Muscle layer of colon (tissue), 2 donors: ENCODE results near the gene VAMP5.

Source experiments
- H3K27ac ChIP-seq: one replicate; pipeline ENCODE4 v1.7.0; 2013; ENCODE audit warnings: low read depth, mild to moderate bottlenecking, low read length, moderate library complexity
- H3K27me3 ChIP-seq, 2 donors: one replicate each; pipeline ENCODE4 v1.7.0; 2013; ENCODE audit warnings: low read length in 2 of 2, mild to moderate bottlenecking in 2 of 2; ENCODE audit not compliant: insufficient read depth in 2 of 2, control insufficient read depth in 1 of 2
- H3K36me3 ChIP-seq: one replicate; pipeline ENCODE4 v1.7.0; 2013; ENCODE audit warnings: mild to moderate bottlenecking, low read length; ENCODE audit not compliant: insufficient read depth
- H3K4me1 ChIP-seq: one replicate; pipeline ENCODE4 v1.7.0; 2013; ENCODE audit warnings: mild to moderate bottlenecking, low read length; ENCODE audit not compliant: insufficient read depth
- H3K4me3 ChIP-seq, 2 donors: one replicate each; pipeline ENCODE4 v1.7.0; 2013; ENCODE audit warnings: low read length in 2 of 2, low read depth in 1 of 2, mild to moderate bottlenecking in 1 of 2, moderate library complexity in 1 of 2
- H3K9ac ChIP-seq: one replicate; pipeline ENCODE4 v1.7.0; 2013; ENCODE audit warnings: low read length
- H3K9me3 ChIP-seq: one replicate; pipeline ENCODE4 v1.7.0; 2013; ENCODE audit warnings: mild to moderate bottlenecking, low read length
- donor health status: abdominal sarcoma.
- donor health status: Adenocarcinoma of cecum.

The VAMP5 gene

DNA sequence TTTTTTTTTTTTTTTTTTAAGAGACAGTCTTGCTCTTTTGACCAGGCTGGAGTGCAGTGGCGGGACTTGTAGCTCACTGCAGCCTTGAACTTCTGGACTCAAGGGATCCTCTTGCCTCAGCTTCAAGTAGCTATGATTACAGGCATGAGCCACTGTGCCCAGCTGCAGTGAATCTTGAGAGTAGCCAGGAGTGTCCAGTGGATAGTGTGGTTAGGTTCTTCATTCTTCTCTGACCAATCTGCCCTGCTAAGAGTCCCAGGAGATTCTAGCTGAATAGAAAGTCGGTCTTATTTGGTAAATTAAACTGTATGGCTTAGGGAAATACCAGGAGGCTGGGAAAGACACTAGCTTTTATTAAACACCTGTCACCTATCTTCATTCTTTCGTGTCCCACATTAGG is 47.1 kb downstream of the VAMP5 start:
- H3K27ac ChIP-seq: no peak overlapping the region
- no peak overlapping the region for H3K4me3 ChIP-seq
- peaks cover 69% of the 10 kb centered on the region for H3K36me3 ChIP-seq
- no peaks in the 10 kb centered on the region for H3K9me3 ChIP-seq
- H3K27me3 ChIP-seq: no peaks in the 10 kb centered on the region
- H3K9ac ChIP-seq: no peak overlapping the region
- no peaks in the 10 kb centered on the region for H3K4me1 ChIP-seq

DNA sequence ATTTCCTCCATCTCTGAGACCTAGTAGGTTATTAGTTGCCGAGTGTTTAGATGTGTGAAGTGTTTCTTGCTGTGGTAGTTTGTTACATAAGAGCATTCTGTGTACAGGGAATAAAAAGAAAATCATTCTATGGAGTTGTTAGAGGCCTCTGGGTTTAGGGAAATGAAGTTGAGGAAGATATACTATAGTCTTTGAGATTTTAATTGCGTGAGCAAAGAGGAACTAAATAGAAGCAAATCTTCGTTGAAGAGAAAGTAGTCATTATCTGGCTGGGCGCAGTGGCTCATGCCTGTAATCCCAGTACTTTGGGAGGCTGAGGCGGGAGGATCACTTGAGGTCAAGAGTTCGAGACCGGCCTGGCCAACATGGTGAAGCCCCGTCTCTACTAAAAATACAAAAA is 50.8 kb downstream of the VAMP5 start:
- Histone ChIP-seq H3K27ac (no peak overlapping the region), H3K9me3 (no peaks in the 10 kb centered on the region), H3K27me3 (no peaks in the 10 kb centered on the region), H3K9ac (no peak overlapping the region), H3K4me1 (no peaks in the 10 kb centered on the region), H3K4me3 (no peak overlapping the region), H3K36me3 (peaks cover 65% of the 10 kb centered on the region)

DNA sequence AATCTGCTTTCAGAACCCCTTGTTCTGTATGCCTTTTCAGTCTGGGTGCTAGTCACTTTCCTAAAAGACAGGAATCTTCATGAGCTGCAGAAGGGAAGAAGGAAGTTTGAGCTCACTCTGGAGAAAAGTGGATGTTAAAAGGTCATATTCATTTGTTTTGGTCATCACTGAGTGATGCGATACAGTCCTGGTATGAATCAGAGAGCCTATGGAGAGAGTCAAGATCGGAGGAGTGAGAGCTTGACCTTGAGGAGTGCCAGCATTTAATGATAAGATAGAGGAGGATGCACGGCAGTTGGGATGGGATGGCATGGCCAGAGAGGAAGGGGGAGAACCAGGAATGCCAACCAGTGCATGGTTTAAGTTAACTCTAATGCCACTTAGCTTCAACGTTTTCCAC is 51.4 kb downstream of the VAMP5 start:
- Histone ChIP-seq H3K9ac (no peak overlapping the region), H3K4me3 (no peak overlapping the region), H3K36me3 (peaks cover 61% of the 10 kb centered on the region), H3K4me1 (no peaks in the 10 kb centered on the region), H3K9me3 (no peaks in the 10 kb centered on the region), H3K27me3 (no peaks in the 10 kb centered on the region), H3K27ac (no peak overlapping the region)

DNA sequence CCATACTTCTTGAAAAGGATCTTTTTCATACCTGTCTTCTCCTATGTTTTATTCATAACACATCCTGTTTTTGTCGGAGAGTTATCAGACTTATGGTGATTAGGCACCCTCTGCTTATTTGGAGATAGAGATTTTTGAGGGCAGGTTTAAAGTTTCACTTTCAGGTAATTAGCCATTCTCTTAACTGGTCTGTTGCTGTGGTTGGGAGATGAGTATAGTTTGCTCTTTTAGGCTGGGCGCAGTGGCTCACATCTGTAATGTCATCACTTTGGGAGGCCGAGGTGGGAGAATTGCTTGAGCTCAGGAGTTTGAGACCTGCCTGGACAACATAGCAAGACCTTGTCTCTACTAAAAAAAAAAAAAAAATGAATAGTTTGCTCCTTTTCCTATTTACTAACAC is 58.5 kb downstream of the VAMP5 start:
- no peaks in the 10 kb centered on the region for H3K27me3 ChIP-seq
- no peaks in the 10 kb centered on the region for H3K9me3 ChIP-seq
- H3K9ac ChIP-seq: no peak overlapping the region
- H3K4me1 ChIP-seq: no peaks in the 10 kb centered on the region
- H3K4me3 ChIP-seq: no peak overlapping the region
- H3K36me3 ChIP-seq: peaks cover 83% of the 10 kb centered on the region
- H3K27ac ChIP-seq: no peak overlapping the region
